ENCODE results near the gene TOMM34.

Gene TOMM34

DNA sequence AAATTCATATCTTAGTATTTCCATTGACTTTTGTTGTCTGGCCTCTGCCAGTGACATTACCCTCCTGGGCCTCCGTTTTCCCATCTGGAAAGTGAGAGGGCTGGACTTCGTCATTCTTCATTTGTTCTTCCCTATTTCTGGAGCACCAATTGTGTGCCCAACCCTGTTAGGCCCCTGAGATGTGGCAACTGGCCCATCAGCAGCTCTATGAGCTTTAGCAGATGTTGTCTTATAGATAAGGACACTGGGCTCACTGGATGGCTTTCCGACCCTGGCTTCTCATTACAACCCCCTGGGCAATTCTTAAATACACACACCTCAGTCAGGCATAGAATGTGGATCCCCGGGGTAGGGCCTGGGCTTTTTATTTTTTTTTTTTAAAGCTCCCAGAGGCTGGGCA lies 35.7 kb downstream of the TOMM34 start:
- no peak for DNase-seq

DNA sequence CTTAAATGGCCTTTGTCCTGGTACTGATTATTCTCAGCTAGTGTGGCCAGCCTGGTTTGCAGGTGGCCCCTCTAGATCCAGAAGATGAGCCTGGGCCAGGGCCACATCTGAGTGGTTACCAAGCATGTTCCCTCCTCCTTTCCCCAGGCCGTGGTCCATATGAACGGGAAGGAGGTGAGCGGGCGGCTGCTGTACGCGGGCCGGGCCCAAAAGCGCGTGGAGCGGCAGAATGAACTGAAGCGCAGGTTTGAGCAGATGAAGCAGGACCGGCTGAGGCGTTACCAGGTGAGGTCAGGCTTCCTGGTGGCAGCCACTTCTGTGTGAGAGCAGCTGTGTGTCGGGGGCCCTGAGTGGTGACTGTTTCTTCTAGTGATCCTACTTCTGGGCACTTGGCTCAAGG lies 38.8 kb downstream of the TOMM34 start:
- no peak for DNase-seq

DNA sequence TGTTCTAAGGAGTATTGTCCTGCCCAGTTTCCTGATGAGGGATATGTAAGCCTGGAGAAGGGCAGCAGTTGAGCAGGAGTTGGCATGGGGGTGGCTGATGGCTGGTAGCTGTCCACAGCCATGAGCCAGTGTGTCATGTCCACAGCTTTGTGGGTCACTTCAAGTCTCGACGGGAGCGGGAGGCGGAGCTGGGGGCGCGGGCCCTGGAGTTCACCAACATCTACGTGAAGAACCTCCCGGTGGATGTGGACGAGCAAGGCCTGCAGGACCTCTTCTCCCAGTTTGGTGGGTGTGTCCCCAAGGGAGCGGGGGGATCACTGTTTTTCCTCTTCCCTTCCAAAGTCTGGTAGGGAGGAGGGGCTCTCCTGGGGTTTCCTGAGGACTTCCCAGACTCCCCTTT lies 41.4 kb downstream of the TOMM34 start:
- DNase-seq: no peak

DNA sequence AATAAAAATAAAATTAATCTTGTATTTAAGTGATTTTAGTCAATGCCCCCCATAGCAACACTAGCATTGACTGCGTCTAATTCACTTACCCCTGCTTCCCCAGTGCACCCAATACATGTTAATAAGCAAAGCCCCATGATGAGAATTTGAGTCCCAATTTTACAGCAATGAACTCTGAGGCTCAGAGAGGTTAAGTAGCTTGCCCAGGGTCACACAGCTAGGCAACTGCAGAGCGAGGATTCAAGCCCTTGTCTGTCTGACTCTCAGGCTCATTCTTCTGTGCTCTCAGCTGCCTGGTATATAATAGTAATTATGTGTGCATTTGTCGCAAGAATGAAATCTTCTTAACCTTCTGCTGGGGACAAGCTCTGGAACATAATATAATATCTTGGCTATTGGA lies 41.9 kb downstream of the TOMM34 start:
- DNase-seq: no peak

DNA sequence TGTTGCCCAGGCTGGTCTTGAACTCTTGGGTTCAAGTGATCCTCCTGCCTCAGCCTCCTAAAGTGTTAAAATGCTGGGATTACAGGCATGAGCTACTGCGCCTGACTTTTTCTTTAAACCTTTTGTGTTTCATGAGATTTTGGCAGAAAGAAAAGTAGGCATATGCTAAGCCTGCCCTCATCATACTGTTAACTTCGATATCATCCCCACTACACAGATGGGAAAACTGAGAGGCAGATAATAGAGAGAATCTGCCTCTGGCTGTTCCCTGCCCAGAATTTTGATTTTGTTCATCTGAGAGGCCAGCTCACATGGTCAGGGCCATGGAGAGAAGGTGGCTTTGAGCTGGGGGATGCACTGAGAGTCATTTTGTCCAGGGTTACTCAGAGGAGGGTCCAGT lies 42.8 kb downstream of the TOMM34 start:
- DNase-seq: no peak

DNA sequence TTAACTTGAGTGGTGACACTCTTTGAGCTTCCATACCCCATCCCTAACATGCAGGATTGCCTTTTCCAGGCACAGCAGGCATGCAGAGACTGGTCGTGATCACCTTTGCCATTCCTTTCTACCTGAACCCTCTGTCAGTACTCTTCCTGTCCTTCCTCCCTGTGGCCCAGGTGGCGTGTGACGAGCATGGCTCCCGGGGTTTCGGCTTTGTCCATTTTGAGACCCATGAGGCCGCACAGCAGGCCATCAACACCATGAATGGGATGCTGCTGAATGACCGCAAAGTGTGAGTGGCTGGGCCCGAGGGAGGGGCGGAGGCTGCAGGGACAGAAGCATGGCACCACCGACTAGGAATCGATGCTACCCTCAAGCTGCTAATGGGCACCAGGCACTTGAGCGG lies 43.6 kb downstream of the TOMM34 start:
- DNase-seq: no peak

DNA sequence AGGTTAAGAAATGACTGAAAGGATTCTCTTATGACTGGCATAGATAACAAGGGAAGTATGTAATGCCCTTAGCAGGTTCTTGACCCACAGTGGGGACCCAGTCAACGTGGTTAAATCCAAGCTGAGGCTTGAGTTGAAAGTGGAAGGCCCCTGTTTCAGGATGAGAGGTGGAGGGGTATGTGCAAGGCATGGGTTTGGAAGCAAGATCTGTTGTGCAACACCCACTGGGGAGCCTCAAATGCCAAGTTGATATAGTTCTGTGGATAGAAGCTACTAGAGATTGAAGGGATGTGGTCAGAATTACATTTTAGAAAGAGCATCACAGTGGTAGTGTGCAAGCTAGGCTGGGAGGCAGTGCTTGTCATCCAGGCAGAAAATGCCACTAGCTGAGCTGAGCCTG lies 45.3 kb downstream of the TOMM34 start:
- DNase-seq: no peak

DNA sequence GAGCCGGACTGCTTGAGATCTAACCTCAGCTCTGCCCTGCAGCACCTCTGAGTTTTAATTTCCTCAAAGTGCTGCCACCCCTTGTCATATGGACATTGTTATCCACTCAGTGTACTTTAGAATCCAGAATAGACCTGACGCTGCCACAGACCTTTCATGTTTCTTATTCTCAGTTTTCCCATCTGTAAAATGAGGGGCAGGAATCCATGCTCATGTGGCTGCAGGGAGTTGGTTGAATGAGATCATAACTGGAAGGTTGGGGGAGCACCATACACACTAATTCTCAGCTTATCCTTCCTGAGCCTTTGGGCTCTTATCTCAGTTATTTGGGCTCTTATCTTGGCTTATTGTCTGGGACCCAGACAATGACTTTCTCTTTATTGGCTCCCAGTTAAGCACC lies 48.0 kb downstream of the TOMM34 start:
- DNase-seq: no peak

DNA sequence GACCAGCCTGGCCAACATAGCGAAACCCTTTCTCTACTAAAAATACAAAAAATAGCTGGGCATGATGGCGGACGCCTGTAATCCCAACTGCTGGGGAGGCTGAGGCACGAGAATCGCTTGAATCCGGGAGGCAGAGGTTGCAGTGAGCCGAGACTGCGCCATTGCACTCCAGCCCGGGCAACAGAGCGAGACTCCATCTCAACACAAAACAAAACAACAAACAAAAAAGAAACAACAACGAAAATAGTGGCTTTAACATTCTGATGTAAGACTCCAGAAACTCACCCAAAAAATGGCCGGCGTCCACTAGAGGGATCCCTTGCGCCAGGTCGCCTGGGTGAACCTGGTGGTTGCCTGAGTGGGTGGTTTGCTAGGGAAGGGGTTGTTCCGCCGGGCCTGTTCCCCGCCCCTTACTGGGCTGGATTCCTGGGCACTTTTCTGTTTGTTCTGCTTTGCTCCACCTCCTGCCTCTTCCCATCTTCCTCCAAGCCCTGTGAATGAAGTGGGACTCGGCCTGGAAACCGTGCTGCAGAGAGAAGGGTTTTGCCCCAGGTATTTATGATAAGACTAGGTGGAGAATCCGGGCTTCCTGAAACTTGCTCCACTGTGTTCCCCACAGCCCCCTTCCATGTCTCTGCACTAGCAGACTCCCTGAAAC lies 48.8 kb downstream of the TOMM34 start:
- peak; percentile 4 to 17 for DNase-seq

DNA sequence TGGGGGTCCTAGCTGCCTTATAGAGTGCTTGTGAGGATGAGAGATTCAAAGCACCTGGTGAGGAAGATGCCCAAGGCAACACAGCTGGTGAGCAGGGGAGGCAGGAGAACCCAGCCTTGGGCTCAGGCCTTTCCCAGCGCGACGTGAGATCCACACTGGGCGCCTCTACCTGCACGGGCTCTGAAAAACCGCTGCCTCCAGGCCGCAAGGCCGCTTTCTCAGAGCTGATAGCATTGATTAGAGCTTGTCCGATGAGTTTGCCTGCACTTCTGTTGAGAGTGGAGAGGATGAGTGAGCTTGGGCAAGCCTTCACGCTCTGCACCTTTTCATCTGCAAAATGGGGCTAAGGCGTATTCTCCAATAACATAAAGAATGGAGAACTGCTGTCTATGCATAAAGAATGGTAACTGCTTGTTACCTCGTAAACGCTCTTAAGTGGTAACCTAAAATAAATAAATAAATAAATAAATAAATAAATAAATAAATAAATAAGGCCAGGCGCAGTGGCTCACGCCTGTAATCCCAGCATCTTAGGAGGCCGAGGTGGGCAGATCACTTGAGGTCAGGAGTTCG lies 49.4 kb downstream of the TOMM34 start:
- no peak for DNase-seq

DNA sequence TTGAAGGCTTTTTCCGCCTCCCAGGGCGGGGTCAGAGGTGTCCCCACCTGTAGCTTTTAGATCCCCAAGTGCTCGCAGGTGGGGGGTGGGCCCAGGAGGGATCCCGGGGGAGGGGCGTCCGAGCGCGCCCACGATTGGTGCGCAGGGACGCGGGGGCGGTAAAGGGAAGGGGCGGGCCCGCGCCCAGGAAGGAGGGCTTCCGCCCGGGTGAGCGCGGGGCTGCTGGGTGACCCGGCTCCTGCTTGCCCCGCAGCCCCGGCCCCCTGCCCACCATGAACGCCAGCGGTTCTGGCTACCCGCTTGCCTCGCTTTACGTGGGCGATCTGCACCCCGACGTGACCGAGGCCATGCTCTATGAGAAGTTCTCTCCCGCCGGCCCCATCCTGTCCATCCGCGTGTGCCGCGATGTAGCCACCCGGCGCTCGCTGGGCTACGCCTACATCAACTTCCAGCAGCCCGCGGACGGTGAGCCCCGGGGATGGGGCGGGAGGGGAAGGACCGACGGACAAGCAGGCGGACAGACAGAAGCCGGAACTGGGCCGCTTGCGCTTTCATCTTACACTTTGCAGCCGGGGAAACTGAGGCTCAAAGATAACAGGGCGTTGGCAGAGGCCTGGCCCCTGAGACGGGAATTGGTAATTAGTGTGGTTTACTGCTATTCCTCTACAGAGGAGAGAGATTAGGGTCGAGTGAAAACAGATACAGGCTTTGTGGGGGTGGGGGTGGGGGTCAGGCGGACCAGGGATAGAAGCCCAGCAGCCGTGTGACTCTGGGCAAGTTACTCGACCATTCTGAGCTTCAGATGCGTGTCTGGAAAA lies 50.1 kb downstream of the TOMM34 start, which contains the start of gene PABPC1L:
TSS of gene PABPC1L (plus strand) at position 189 of the 818 bp plus-strand sequence. CDS start at position 273, 84 bp downstream.
- peak; percentile 61 to 81 for DNase-seq

DNA sequence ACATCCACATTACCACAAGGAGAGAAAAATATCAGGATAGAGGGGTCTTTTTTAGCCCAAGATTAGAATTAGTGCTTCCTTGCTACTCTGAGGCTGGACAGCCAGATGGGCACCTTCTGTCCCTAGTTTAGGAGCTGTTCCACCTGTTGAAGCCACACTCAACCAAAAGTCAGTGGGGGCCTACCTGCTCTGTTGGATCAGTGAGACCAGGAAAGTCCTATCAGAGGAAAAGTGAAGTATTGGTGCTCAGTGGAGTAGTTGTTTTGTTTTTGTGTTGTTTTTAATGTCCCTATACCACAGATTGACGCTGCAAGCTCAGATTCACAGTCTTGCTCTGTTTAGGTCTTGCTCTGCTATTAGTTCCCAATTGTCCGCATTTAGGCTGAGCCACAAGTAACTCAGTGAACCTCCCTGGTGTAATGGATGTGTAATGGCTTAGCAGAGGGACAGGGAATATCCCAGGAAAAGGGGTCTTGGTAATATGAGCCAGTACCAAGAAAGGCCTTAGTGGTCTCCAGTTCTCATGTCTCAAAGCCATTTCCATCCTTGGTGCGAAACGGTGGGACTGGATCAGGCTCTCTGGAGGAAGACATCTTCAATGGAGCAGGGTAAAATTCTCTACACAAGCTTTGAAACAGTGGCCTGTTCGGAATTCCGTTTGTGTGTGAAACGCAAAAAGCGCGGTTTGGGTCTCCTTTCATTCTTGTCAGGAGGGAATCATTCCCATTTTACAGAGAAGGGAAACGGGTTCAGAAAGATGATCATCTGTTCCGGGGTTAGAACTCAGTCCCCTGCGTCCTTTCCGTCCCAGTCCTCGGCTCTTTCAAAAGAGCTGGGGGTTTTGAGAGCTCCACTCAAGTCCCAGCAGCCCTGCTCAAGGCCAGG lies 51.0 kb downstream of the TOMM34 start:
- DNase-seq: no peak

DNA sequence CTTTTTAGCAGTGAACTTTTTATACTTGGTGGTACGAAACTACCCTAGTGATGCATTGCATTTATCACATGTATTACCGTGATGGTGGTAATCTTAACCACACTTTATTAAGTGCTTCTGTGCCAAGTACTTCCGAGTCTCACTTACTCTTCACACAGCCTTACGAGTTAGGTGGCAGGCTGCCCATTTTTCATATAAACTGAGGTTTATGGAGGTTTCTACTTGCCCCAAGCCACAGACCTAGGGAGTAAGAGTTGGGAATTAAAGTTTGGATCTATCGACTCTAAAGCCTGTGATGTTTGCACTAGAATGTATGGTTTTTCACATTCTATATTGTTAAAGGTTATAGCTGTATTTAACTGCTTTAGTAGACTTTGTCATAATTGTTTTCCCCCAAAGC lies 55.8 kb downstream of the TOMM34 start:
- DNase-seq: no peak

DNA sequence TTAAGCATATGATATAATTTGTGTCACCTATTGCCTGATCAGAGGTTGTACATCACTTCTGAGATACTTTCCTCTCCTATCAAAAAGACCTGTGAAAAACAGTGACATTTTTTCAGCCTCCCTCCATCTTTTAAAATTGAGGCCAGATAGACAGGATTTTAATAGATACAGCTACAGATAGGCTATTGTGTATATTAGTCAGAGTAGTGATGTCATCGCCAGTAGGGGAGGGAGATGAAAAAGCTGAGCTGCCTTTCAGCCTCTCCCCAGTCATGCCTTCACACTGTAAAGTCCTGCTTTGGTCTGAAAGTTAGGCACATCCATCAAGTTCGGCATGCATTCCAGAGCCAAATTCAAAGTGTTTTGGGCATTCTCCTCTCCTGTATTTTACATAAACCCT lies 58.2 kb downstream of the TOMM34 start:
- no peak for DNase-seq

DNA sequence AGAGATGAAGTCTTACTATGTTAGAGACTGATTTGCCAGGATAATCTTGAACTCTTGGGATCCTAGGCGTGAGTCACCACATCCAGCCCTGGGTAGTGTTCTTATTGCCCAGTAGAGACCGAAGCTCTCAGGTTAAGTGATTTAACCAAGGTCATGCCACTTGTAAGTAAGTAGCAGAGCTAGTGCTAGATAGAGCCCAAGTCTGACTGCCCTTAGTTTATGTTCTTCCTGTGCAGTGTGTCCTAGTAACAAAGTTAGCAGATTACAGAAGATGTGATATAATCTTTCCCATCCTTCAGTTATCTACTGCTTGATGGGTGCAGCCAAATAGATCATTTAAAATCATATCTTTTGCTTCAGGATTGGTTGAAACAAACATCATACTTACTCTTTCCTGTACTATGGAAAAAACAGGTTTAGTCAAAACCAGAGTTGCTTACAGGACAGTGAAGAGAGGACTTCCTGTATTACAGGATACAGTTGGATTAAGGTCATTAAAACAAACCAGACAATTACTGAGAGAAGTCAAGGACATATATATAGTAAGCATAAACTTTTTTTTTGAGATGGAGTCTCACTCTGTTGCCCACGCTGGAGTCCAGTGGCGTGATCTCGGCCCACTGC lies 59.9 kb downstream of the TOMM34 start:
- no peak for DNase-seq

DNA sequence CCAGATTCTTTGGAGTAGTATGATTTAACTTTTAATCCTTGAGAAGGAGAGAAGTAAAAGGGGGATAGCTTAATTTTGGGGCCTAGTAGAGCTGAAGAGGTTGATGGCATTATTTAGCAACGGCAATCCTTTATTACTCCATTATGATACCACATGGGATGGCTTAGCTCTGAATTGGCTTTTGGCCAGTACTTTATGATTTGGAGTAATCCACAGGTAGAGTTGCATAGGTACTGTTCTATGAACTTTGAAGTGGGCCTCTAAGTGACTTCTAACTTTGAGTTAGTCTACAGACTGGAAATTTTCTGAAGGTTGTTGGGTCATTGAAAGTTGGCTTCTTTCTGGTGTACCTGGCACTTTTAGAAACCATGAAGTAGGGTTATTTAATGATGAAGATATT lies 63.1 kb downstream of the TOMM34 start:
- no peak for DNase-seq

DNA sequence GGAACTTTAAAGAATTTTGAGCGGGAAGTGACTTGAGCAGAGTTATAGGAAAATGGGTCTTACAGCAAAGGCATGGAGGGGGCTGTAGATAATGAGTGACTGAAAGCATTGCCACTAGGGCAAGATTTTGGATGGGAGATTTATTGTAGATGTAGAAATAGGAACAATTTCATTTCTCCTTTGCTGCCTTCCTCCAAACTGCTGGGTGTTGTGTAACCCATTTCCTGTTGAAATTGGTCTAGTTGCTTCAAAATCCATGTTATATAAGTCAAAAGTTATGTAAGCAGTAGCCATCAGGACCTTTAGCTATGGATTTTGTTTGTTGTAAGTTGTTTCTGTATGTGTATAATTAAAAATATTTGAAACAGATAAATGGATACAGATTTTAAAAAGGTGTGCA lies 63.6 kb downstream of the TOMM34 start:
- DNase-seq: no peak

DNA sequence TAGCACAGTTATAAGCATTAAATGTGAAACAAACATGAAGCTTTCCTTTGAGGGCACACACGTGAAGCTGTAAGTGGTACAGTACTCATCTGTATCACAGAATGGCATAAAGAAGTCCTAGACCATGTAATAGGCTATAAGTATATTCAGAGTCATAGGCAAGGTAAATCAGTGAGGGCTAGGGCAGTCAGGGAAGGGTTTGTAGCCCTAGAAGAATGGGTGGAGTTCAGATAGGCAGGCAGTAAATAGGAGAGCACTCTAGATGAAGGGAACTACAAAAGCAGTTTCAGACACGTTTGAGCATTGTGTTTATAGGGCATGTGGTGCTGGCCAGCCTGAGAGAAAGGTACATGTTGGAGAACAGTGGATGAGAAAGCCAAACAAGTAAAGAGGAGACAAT lies 65.2 kb downstream of the TOMM34 start:
- no peak for DNase-seq

Data from NCI-H1930 (cell line).